ENCODE results near the gene PFKP.
A peak's percentile ranks its signal among the peaks of the same experiment; 100 is the strongest.

PFKP gene

GRCh38 chr10:3126741-3127346 lies 59.5 kb downstream of the PFKP start:
- POLR2A ChIA-PET (ENCODE audit: low non-redundant PET), result no interaction called here
- peak overlapping the region; percentile 44 for H3K27ac ChIP-seq
- TF ChIP-seq CTCF (conservative IDR thresholded peaks at IDR 0.05; ENCODE audit: low read depth), result no peak
- CTCF ChIA-PET, result no interaction called here
- DNase-seq (ENCODE audit: low spot score), result no peak

GRCh38 chr10:3127921-3128320 lies 60.6 kb downstream of the PFKP start:
- CTCF ChIA-PET, result no interaction called here

GRCh38 chr10:3128379-3129130 lies 61.2 kb downstream of the PFKP start:
- ChIA-PET CTCF (no interaction called here), POLR2A (ENCODE audit: low non-redundant PET) (no interaction called here)
- TF ChIP-seq CTCF (conservative IDR thresholded peaks at IDR 0.05; ENCODE audit: low read depth), result no peak
- DNase-seq (ENCODE audit: low spot score), result no peak
- peak overlapping the region; percentile 80 for H3K27ac ChIP-seq

More at GRCh38 chr10:3127921-3128320, 60.6 kb downstream of the PFKP start:
- POLR2A ChIA-PET (ENCODE audit: low non-redundant PET), result no interaction called here
- H3K27ac ChIP-seq, result peak overlapping the region; percentile 80
- DNase-seq (ENCODE audit: low spot score), result no peak
- TF ChIP-seq CTCF (conservative IDR thresholded peaks at IDR 0.05; ENCODE audit: low read depth), result no peak

GRCh38 chr10:3129581-3130340 lies 62.4 kb downstream of the PFKP start:
- ChIA-PET CTCF (interaction anchor here (0.6 kb wide), 1 partner anchor 61 kb away, joined by 4 read pairs; no protein-coding TSS in a partner anchor), POLR2A (ENCODE audit: low non-redundant PET) (no interaction called here)
- no peak for TF ChIP-seq CTCF (conservative IDR thresholded peaks at IDR 0.05; ENCODE audit: low read depth)
- peak overlapping the region; percentile 80 for H3K27ac ChIP-seq
- no peak for DNase-seq (ENCODE audit: low spot score)

GRCh38 chr10:3131098-3131497 lies 63.8 kb downstream of the PFKP start:
- H3K27ac ChIP-seq, result peak overlapping the region; percentile 80
- POLR2A ChIA-PET (ENCODE audit: low non-redundant PET), result no interaction called here
- CTCF ChIA-PET, result no interaction called here
- no peak for TF ChIP-seq CTCF (conservative IDR thresholded peaks at IDR 0.05; ENCODE audit: low read depth)
- DNase-seq (ENCODE audit: low spot score), result peak; percentile 83

Measured in RWPE1 (cell line).